H1 (cell line): ENCODE measurements around the gene C2orf74. TPM values are rescaled to one million over a fixed set of nuclear protein-coding genes. Genes with fewer than 3 reads are reported as not detected.

Experiments used
- CTCF ChIA-PET: fragments of 300-600 bp; sonication (Branson Sonifier 250); formaldehyde crosslinking; loops from one replicate; lab custom pipeline; 2021; ENCODE audit not compliant: partially characterized antibody; lab: Charles Lee
- POLR2A ChIA-PET: fragments of 300-600 bp; sonication (Branson Sonifier 250); formaldehyde crosslinking; loops from one replicate; lab custom pipeline; 2021; ENCODE audit warnings: inconsistent platforms; ENCODE audit not compliant: partially characterized antibody; lab: Charles Lee
- DNase-seq, 2 experiments: peaks; one replicate each; pipeline versions ENCODE4 v3.0.0 to v3.0.0-alpha.2; 2010 to 2022; ENCODE audit warnings: low spot score in 2 of 2, low read depth in 1 of 2, mixed read lengths in 1 of 2
- FAIRE-seq: peaks from 2 replicates; lab custom pipeline; 2011; peaks lifted over from hg19 to GRCh38; lab: Jason Lieb, UNC
- H2AFZ ChIP-seq: 2 replicates; pipeline ENCODE4 v1.8.1; 2012; ENCODE audit warnings: low read length, inconsistent platforms
- H2AK5ac ChIP-seq: 2 replicates; pipeline ENCODE4 v1.6.1; 2013; ENCODE audit warnings: low read depth, low read length
- H2BK120ac ChIP-seq: replicated peaks from 2 replicates; pipeline ENCODE3; 2013; ENCODE audit warnings: low read depth, low read length, inconsistent platforms
- H2BK12ac ChIP-seq: 2 replicates; pipeline ENCODE4 v1.6.1; 2013; ENCODE audit warnings: low read depth, low read length
- H2BK15ac ChIP-seq: 2 replicates; pipeline ENCODE4 v1.6.1; 2013; ENCODE audit warnings: low read length
- H2BK20ac ChIP-seq: 2 replicates; pipeline ENCODE4 v1.6.1; 2013; ENCODE audit warnings: low read length
- H2BK5ac ChIP-seq: 2 replicates; pipeline ENCODE4 v1.6.1; 2013; ENCODE audit warnings: low read depth, low read length
- H3K14ac ChIP-seq: 2 replicates; pipeline ENCODE4 v1.6.1; 2013; ENCODE audit warnings: inconsistent platforms; ENCODE audit not compliant: insufficient read length
- H3K18ac ChIP-seq: 2 replicates; pipeline ENCODE4 v1.6.1; 2013; ENCODE audit warnings: low read length; ENCODE audit errors: extremely low read depth
- H3K23ac ChIP-seq: 2 replicates; pipeline ENCODE4 v1.6.1; 2013; ENCODE audit warnings: inconsistent platforms; ENCODE audit not compliant: insufficient read length
- H3K23me2 ChIP-seq: 2 replicates; pipeline ENCODE4 v1.6.1; 2013; ENCODE audit warnings: low read depth, low read length
- H3K27ac ChIP-seq: 2 replicates; pipeline ENCODE4 v1.6.1; 2011; ENCODE audit warnings: low read depth, low read length, inconsistent platforms
- H3K27me3 ChIP-seq, 4 experiments: replicated peaks in 1 of 4; 1 replicate in 1 of 4; 2 replicates in 3 of 4; pipeline versions ENCODE4 v1.6.1 to v1.8.1; 2011 to 2013; ENCODE audit warnings: low read length in 3 of 4, mild to moderate bottlenecking in 3 of 4, inconsistent platforms in 2 of 4, mixed read lengths in 2 of 4, moderate library complexity in 1 of 4; ENCODE audit not compliant: control insufficient read depth in 3 of 4, insufficient read depth in 3 of 4; ENCODE audit errors: extremely low read depth in 1 of 4
- H3K36me3 ChIP-seq, 4 experiments: 2 replicates each; pipeline versions ENCODE4 v1.6.1 to v1.8.1; 2011 to 2013; ENCODE audit warnings: mild to moderate bottlenecking in 4 of 4, low read length in 3 of 4, moderate library complexity in 2 of 4, control low read depth in 1 of 4, inconsistent platforms in 1 of 4; ENCODE audit not compliant: insufficient read depth in 4 of 4, control insufficient read depth in 2 of 4
- H3K4ac ChIP-seq: replicated peaks from 2 replicates; pipeline ENCODE3; 2013; ENCODE audit warnings: low read length, low read depth, mixed read lengths, inconsistent platforms; ENCODE audit not compliant: insufficient read length
- H3K4me1 ChIP-seq, 4 experiments: replicated peaks in 1 of 4; 1 replicate in 1 of 4; 2 replicates in 3 of 4; pipeline versions ENCODE4 v1.6.1 to v1.8.1; 2011 to 2013; ENCODE audit warnings: low read length in 3 of 4, inconsistent platforms in 2 of 4, mixed read lengths in 1 of 4; ENCODE audit not compliant: insufficient read depth in 4 of 4, control insufficient read depth in 3 of 4
- H3K4me2 ChIP-seq, 2 experiments: 2 replicates each; pipeline versions ENCODE4 v1.6.1 to v1.8.1; 2011 to 2013; ENCODE audit warnings: low read depth in 2 of 2, low read length in 2 of 2, control low read depth in 1 of 2, inconsistent platforms in 1 of 2, mild to moderate bottlenecking in 1 of 2; ENCODE audit not compliant: insufficient read depth in 1 of 2
- H3K4me3 ChIP-seq, 4 experiments: fragments of 200-600, 300-600 bp in 1 of 4; sonication (generic), shearing (Covaris generic), sonication (Bioruptor Twin) in 1 of 4; 2 replicates each; pipeline versions ENCODE4 v1.5.1 to v1.8.1; 2011 to 2016; ENCODE audit warnings: low read length in 4 of 4, low read depth in 3 of 4, control low read depth in 2 of 4, inconsistent platforms in 2 of 4, mild to moderate bottlenecking in 2 of 4, mixed read lengths in 1 of 4, moderate library complexity in 1 of 4; ENCODE audit not compliant: insufficient read depth in 2 of 4; ENCODE audit errors: extremely low read depth in 1 of 4
- H3K56ac ChIP-seq: replicated peaks from 2 replicates; pipeline ENCODE3; 2013; ENCODE audit warnings: low read depth, mild to moderate bottlenecking, mixed read lengths, low read length, inconsistent platforms; ENCODE audit not compliant: insufficient read length
- H3K79me1 ChIP-seq: 2 replicates; pipeline ENCODE4 v1.6.1; 2013; ENCODE audit warnings: low read depth, low read length, control low read depth
- H3K79me2 ChIP-seq, 2 experiments: 2 replicates each; pipeline versions ENCODE4 v1.6.1 to v1.8.1; 2012 to 2013; ENCODE audit warnings: low read length in 2 of 2, mild to moderate bottlenecking in 2 of 2, inconsistent platforms in 1 of 2; ENCODE audit not compliant: insufficient read depth in 2 of 2, control insufficient read depth in 1 of 2
- H3K9ac ChIP-seq, 4 experiments: replicated peaks in 1 of 4; 1 replicate in 1 of 4; 2 replicates in 3 of 4; pipeline versions ENCODE4 v1.6.1 to v1.8.1; 2011 to 2013; ENCODE audit warnings: low read depth in 3 of 4, low read length in 3 of 4, control low read depth in 2 of 4, mild to moderate bottlenecking in 2 of 4, moderate library complexity in 2 of 4, inconsistent platforms in 1 of 4; ENCODE audit errors: extremely low read depth in 1 of 4
- H3K9me3 ChIP-seq, 2 experiments: 2 replicates each; pipeline versions ENCODE4 v1.6.1 to v1.8.1; 2012 to 2013; ENCODE audit warnings: mild to moderate bottlenecking in 2 of 2, moderate library complexity in 2 of 2, control low read depth in 1 of 2, inconsistent platforms in 1 of 2, low read depth in 1 of 2, low read length in 1 of 2, mixed read lengths in 1 of 2; ENCODE audit not compliant: insufficient read depth in 2 of 2
- H4K20me1 ChIP-seq, 2 experiments: replicated peaks in 1 of 2; 2 replicates each; pipeline versions ENCODE3 to v1.8.1; 2011 to 2013; ENCODE audit warnings: inconsistent platforms in 2 of 2, low read length in 2 of 2, mild to moderate bottlenecking in 1 of 2; ENCODE audit not compliant: insufficient read depth in 2 of 2, control insufficient read depth in 1 of 2
- H4K5ac ChIP-seq: 2 replicates; pipeline ENCODE4 v1.6.1; 2013; ENCODE audit warnings: low read length, low read depth, mixed read lengths, inconsistent platforms; ENCODE audit not compliant: insufficient read length
- H4K8ac ChIP-seq: 2 replicates; pipeline ENCODE4 v1.8.0; 2013; ENCODE audit warnings: mild to moderate bottlenecking, moderate library complexity, low read length, inconsistent platforms; ENCODE audit not compliant: insufficient read depth; ENCODE audit errors: extremely low read depth
- H4K91ac ChIP-seq: replicated peaks from 2 replicates; pipeline ENCODE3; 2013; ENCODE audit warnings: low read length, mixed read lengths, inconsistent platforms; ENCODE audit not compliant: insufficient read length
- CTCF ChIP-seq, 3 experiments: IDR thresholded peaks; 1 replicate in 2 of 3; 2 replicates in 1 of 3; pipeline versions ENCODE4 v1.5.1 to v1.6.1; 2011; ENCODE audit warnings: low read length in 3 of 3, mild to moderate bottlenecking in 3 of 3, inconsistent platforms in 2 of 3, low read depth in 1 of 3, moderate library complexity in 1 of 3; ENCODE audit not compliant: insufficient read depth in 1 of 3; ENCODE audit errors: control extremely low read depth in 1 of 3
- GABPA ChIP-seq: IDR thresholded peaks from 2 replicates; pipeline ENCODE4 v1.6.1; 2011; ENCODE audit warnings: mild to moderate bottlenecking, low read length, moderate library complexity, borderline replicate concordance; ENCODE audit not compliant: insufficient read depth
- RAD21 ChIP-seq, 2 experiments: IDR thresholded peaks in 1 of 2; conservative IDR thresholded peaks in 1 of 2; 2 replicates each; pipeline ENCODE4 v1.6.1; 2011; ENCODE audit warnings: low read depth in 2 of 2, low read length in 2 of 2, improper control_type of control experiment in 1 of 2, inconsistent platforms in 1 of 2, mild to moderate bottlenecking in 1 of 2, moderate library complexity in 1 of 2
- SIN3A ChIP-seq, 2 experiments: IDR thresholded peaks in 1 of 2; conservative IDR thresholded peaks in 1 of 2; 2 replicates each; pipeline ENCODE4 v1.6.1; 2011 to 2012; ENCODE audit warnings: low read length in 2 of 2, improper control_type of control experiment in 1 of 2, low read depth in 1 of 2, mild to moderate bottlenecking in 1 of 2
- WGBS, 2 experiments: shearing (Covaris generic) in 1 of 2; methylation state at CpG; one replicate each; pipeline versions ENCODE4 v1.1.6 to v1.1.7; 2013 to 2015; ENCODE audit warnings: low lambda C conversion rate in 2 of 2, mixed read lengths in 2 of 2, inconsistent platforms in 1 of 2, low coverage in 1 of 2, missing lambda C conversion rate in 1 of 2; ENCODE audit not compliant: insufficient replicate concordance in 2 of 2, insufficient coverage in 1 of 2, insufficient read length in 1 of 2; ENCODE audit errors: extremely low coverage in 1 of 2, missing lambda C conversion rate in 1 of 2; 5-methylcytosine and 5-hydroxymethylcytosine counted together
- polyA plus RNA-seq, 7 experiments: library from polyadenylated mRNA; depleted of rRNA in 3 of 7; stranded (reverse) in 5 of 7; unstranded in 2 of 7; fragments of >200 nt in 5 of 7; fragments of 200-250 nt in 2 of 7; gene quantifications; 1 replicate in 5 of 7; 2 replicates in 1 of 7; 4 replicates in 1 of 7; pipeline versions ENCODE4 v1.2.1 to v1.2.3, GENCODE V29; 2011 to 2013; ENCODE audit warnings: missing spikeins in 2 of 7, mixed read lengths in 2 of 7
- total RNA-seq: library from RNA; stranded (reverse); fragmentation: NEBNext Ultra II Directional; extraction: Animal tissue kit (Norgen Biotek cat#: 25700); gene quantifications from 2 replicates; pipeline ENCODE4 v1.2.1, GENCODE V29; 2021

C2orf74 gene
- total and polyA plus RNA-seq, 2 of the 8 experiments (the other 6 are each of a cell fraction or from before 2014, with no cell fraction given) = 2.6 to 9.3 TPM

- FAIRE-seq = no peak
- no peaks in the 10 kb centered on the region for H3K36me3 ChIP-seq
- no peak overlapping the region for H2BK20ac ChIP-seq
- ChIA-PET CTCF (interaction anchor here (1.4 to 1.9 kb wide), 2 partner anchors 9 to 657 kb away, joined by 4 to 6 read pairs; no protein-coding TSS in a partner anchor), POLR2A (no interaction called here)
- no peak overlapping the region for H4K8ac ChIP-seq
- no peaks in the 10 kb centered on the region for H3K79me2 ChIP-seq
- no peak overlapping the region for H3K9ac ChIP-seq
- no peak overlapping the region for H4K5ac ChIP-seq
- no peaks in the 10 kb centered on the region for H3K4me1 ChIP-seq
- no peak overlapping the region for H2BK120ac ChIP-seq
- H3K4me2 ChIP-seq = no peak overlapping the region
- H2BK15ac ChIP-seq = no peak overlapping the region
- no peak overlapping the region for H3K4me3 ChIP-seq
- H2BK5ac ChIP-seq = no peak overlapping the region
- TF ChIP-seq SIN3A (conservative IDR thresholded peaks at IDR 0.05 in 1 of 2, IDR thresholded peaks at IDR 0.05 in 1 of 2; ENCODE audit: low read depth in 1 of 2, low read length in 2 of 2) = no peak
- no peak for TF ChIP-seq GABPA
- peak in 2 of 3 experiments; percentile 12 to 22; a peak in 2 of 4 replicates for TF ChIP-seq CTCF (IDR thresholded peaks at IDR 0.05; ENCODE audit: control extremely low read depth in 1 of 3, insufficient read depth in 1 of 3, low read depth in 1 of 3, low read length in 3 of 3)
- peak; percentile 46 to 59 for TF ChIP-seq RAD21 (IDR thresholded peaks at IDR 0.05 in 1 of 2, conservative IDR thresholded peaks at IDR 0.05 in 1 of 2; ENCODE audit: low read depth in 2 of 2, low read length in 2 of 2)
- no peak for DNase-seq
- no peak overlapping the region for H2AK5ac ChIP-seq
- no peak overlapping the region for H3K4ac ChIP-seq
- H2BK12ac ChIP-seq = no peak overlapping the region
- no peak overlapping the region for H3K27ac ChIP-seq
- 64% methylated on average over 3 of the region's 3 CpGs; no CpG with 5 or more reads in 1 of the 2 experiments for WGBS, 2 experiments
- no peak overlapping the region for H2AFZ ChIP-seq
- no peak overlapping the region for H3K23ac ChIP-seq
- H4K20me1 ChIP-seq = no peaks in the 10 kb centered on the region
- H3K9me3 ChIP-seq = no peaks in the 10 kb centered on the region
- no peak overlapping the region for H3K56ac ChIP-seq
- no peaks in the 10 kb centered on the region for H3K27me3 ChIP-seq
- no peaks in the 10 kb centered on the region for H3K79me1 ChIP-seq
- H3K23me2 ChIP-seq = no peaks in the 10 kb centered on the region
- no peak overlapping the region for H3K18ac ChIP-seq
- H4K91ac ChIP-seq = no peak overlapping the region
- H3K14ac ChIP-seq = no peak overlapping the region
Observed at GRCh38 chr2:61135510-61135909, 26.5 kb upstream of the C2orf74 start.
